Activated CD8-positive, alpha-beta memory T cell treated with anti-CD3 and anti-CD28 coated beads, Interleukin-2, amount 50 U/mL, for 48 hours (primary cell): ENCODE data around the gene OPTN.
"Not testable (repeated sequence)": the region's sequence is repeated elsewhere in the genome, so short reads cannot be mapped to it uniquely, and the experiment has no call there.

Experiments used
- DNase-seq: peaks from one replicate; pipeline ENCODE4 v3.0.0-alpha.2; 2020

OPTN gene

GRCh38 chr10:13136651-13137050 lies 36.7 kb downstream of the OPTN start:
- no peak for DNase-seq

- no peak for DNase-seq
Measured at GRCh38 chr10:13139150-13139549, 39.2 kb downstream of the OPTN start.

GRCh38 chr10:13139676-13140075 lies 39.7 kb downstream of the OPTN start:
- no peak for DNase-seq

- no peak for DNase-seq
Measured at GRCh38 chr10:13140627-13141190, 40.7 kb downstream of the OPTN start.

- DNase-seq, result no peak
Measured at GRCh38 chr10:13143766-13144165, 43.8 kb downstream of the OPTN start.

- no peak for DNase-seq
Measured at GRCh38 chr10:13144814-13145213, 44.9 kb downstream of the OPTN start.

- DNase-seq, result no peak
Measured at GRCh38 chr10:13146379-13146778, 46.4 kb downstream of the OPTN start.

GRCh38 chr10:13147161-13147560 lies 47.2 kb downstream of the OPTN start:
- DNase-seq, result no peak

GRCh38 chr10:13152296-13152695 lies 52.3 kb downstream of the OPTN start:
- no peak for DNase-seq

GRCh38 chr10:13155860-13156259 lies 55.9 kb downstream of the OPTN start:
- DNase-seq, result not testable (repeated sequence)

- DNase-seq, result no peak
Measured at GRCh38 chr10:13158401-13158800, 58.4 kb downstream of the OPTN start.

GRCh38 chr10:13160934-13161856 lies 61.2 kb downstream of the OPTN start, which contains the start of gene MCM10:
Gene MCM10 (plus strand): TSS chr10:13161558. CDS start chr10:13164203, 2,645 bp downstream.
- peak; percentile 98 for DNase-seq

- DNase-seq, result peak; percentile 61
Measured at GRCh38 chr10:13161857-13162271, 61.9 kb downstream of the OPTN start.

- no peak for DNase-seq
Measured at GRCh38 chr10:13163859-13164258, 63.9 kb downstream of the OPTN start.

GRCh38 chr10:13165177-13165576 lies 65.2 kb downstream of the OPTN start:
- DNase-seq, result no peak

GRCh38 chr10:13167568-13167967 lies 67.6 kb downstream of the OPTN start:
- no peak for DNase-seq

- DNase-seq, result no peak
Measured at GRCh38 chr10:13168781-13169180, 68.8 kb downstream of the OPTN start.

GRCh38 chr10:13173616-13174015 lies 73.7 kb downstream of the OPTN start:
- DNase-seq, result no peak

GRCh38 chr10:13180788-13181187 lies 80.8 kb downstream of the OPTN start:
- no peak for DNase-seq

GRCh38 chr10:13182424-13182823 lies 82.5 kb downstream of the OPTN start:
- no peak for DNase-seq

GRCh38 chr10:13183625-13184024 lies 83.7 kb downstream of the OPTN start:
- no peak for DNase-seq

- DNase-seq, result no peak
Measured at GRCh38 chr10:13184276-13184675, 84.3 kb downstream of the OPTN start.

- DNase-seq, result no peak
Measured at GRCh38 chr10:13184730-13185514, 85.0 kb downstream of the OPTN start.
